Hindlimb muscle (tissue), 1 donor: ENCODE measurements around the gene POLR3E. TPM values are rescaled to one million over a fixed set of nuclear protein-coding genes. Genes with fewer than 3 reads are reported as not detected.
"Not testable (repeated sequence)": the region's sequence is repeated elsewhere in the genome, so short reads cannot be mapped to it uniquely, and the experiment has no call there.

ENCODE experiments used
- DNase-seq: peaks from one replicate; pipeline ENCODE4 v3.0.0-alpha.2; 2013
- polyA plus RNA-seq: library from polyadenylated mRNA; unstranded; fragments of 120-200 nt; gene quantifications from one replicate; pipeline ENCODE4 v1.2.1, GENCODE V29; 2013; ENCODE audit not compliant: insufficient read length

POLR3E gene
- polyA plus RNA-seq, 1 donor: 42.5 TPM

DNA sequence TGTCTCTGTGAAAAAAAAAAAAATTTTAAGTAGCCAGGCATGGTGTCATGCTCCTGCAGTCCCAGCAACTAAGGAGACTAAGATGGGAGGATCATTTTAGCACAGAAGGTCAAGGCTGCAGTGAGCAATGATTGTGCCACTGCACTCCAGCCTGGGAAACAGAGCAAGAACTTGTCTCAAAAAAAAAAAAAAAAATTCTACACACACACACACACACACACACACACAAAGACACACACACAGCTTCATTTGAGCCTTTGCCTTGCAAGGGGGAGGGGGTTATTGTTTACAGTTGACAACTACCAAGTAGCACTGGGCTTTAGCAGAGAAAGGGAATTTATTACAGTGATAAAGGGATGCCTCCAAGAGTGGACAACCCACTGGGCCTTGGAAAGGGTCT lies 4.9 kb upstream of the POLR3E start:
- DNase-seq: no peak

DNA sequence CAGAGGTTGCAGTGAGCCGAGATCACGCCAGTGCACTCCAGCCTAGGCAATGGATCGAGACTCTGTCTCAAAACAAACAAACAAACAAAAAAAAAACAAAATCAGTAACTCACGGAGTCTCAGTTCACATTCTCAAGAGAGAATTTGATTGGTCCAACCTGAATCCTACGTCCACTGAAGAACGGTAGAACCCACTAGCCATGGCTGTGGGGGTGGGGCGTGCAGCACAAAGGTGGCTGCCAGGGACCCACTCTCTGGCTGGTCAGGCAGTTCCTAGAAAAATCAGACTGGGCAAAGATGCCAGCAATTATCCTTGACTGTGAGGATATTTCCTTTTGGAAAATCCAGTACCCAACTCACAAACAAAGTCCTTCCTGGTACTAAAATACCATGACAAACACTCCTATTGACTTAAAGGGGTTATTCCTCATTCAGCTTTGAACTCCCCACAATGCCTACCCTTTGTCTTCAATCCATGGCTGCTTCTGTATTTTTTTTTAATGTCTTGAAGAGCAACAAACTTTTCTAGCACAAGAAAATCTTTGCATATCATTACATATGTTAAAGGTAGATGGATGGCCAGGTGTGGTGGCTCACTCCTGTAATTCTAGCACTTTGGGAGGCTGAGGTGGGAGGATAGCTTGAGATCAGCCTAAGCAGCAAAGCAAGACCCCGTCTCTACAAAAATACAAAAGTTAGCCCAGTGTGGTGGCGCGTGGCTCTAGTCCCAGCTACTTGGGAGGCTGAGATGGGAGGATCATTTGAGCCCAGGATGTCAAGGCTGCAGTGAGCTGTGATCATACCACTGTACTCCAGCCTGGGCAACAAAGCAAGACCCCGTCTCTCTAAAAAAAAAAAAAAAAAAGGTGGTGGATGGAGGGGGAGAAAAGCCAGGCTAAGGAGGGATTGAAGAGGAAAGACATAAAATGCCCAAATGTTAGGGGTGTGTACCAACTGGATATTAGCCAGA lies 3.8 kb upstream of the POLR3E start:
- DNase-seq: no peak

DNA sequence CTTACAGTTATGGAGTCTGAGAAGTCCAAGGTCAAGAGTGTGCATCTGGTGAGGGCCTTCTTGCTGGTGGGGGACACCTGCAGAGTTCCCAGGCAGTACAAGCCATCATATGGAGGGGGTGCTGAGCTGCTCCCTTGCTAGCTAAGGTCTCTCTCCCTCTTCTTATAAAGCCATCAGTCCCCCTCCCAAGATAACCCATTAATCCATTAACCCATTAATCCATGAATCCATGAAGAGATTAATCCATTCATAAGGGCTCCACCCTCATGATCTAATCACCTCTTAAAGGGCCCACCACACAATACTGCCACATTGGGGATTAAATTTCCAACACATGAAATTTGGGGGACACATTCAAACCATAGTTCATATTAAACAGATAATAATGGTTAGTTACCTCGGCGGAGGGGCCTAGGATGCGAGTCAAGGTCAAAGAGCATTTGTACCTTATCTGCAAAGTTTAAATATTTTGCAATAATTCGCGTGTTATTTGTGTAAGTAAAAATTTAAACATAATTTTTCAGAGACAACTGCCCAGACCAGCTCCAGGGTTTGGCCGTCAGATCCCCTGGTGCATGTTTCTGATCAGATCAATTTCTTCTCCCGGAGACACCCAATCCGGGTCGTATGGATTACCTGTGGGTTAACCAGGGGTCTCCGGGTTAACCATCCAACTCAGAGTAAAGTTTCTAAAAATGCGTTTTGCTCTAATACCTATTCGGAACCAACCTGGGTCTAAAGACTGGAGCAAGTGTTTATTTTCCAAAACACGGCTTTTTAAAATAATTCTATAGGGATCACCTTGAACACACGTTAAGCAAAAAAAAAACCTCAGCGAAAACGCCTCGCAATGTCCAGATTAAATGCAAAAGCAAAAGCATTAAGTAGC lies 740 bp upstream of the POLR3E start:
- DNase-seq: no peak

GRCh38 chr16:22297871-22298733 lies 893 bp downstream of the POLR3E start:
- DNase-seq: peak; percentile 74

GRCh38 chr16:22299036-22299435 lies 1.8 kb downstream of the POLR3E start:
- no peak for DNase-seq

DNA sequence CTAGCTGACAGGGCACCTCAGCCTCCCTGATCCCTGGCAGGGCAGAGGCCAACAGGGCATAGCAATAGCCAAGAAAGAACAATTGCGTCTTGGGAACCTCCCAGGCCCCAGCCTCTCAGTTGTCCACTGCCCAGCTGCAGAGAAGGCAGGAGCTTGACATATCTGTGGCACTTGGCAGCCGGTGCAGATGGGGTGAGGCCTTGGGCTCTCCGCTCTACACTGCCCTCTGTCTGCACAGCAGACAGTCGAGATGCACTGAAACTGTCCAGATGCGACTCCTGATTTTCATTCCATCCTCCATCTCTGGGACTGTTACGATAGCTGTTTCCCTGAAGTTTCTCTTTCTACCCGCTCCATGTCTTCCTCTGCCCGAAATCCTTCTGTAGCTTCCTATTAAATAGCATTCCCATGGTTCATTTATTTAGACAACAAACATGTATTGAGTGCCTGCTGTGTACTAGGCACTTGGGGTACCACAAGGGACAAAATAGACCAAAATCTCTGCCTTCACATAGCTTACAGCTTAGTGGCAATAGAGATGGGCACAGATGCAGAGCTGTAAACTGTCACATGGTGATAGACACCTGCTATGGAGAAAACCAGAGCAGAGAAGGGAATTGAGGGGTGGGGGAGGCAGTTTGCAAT lies 3.3 kb downstream of the POLR3E start:
- peak; percentile 19 for DNase-seq

DNA sequence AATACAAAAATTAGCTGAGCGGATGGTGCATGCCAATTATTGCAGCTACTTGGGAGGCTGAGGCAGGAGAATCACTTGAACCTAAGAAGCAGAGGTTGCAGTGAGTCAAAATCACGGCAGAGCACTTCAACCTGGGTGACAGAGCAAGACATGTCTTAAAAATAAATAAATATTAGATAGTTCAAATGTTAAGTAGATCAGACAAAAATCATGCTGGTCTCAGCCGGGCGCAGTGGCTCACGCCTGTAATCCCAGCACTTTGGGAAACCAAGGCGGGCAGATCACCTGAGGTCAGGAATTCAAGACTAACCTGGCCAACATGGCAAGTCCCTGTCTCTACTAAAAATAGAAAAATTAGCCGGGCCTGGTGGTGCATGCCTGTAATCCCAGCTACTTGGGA lies 4.2 kb downstream of the POLR3E start:
- not testable (repeated sequence) for DNase-seq

- no peak for DNase-seq
Measured at GRCh38 chr16:22302776-22303363, 5.7 kb downstream of the POLR3E start.

- no peak for DNase-seq
Measured at GRCh38 chr16:22304411-22304810, 7.2 kb downstream of the POLR3E start.

GRCh38 chr16:22306788-22307187 lies 9.6 kb downstream of the POLR3E start:
- DNase-seq: no peak

- no peak for DNase-seq
Measured at GRCh38 chr16:22307838-22308237, 10.6 kb downstream of the POLR3E start.

GRCh38 chr16:22308824-22309520 lies 11.8 kb downstream of the POLR3E start:
- DNase-seq: no peak

DNA sequence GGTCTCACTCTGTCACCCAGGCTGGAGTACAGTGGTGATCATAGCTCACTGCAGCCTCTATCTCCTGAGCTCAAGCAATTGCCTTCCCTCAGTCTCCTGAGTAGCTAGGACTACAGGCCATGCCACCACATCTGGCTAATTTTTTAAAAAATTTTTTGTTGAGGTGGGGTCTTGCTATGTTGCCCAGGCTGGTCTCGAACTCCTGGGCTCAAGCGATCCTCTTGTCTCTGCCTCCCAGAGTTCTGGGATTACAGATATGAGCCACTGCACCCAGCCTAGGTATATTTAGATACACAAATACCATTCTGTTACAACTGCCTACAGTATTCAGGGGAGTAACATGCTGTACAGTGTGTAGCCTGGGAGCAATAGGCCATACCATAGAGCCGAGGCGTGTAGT lies 14.3 kb downstream of the POLR3E start:
- no peak for DNase-seq

- no peak for DNase-seq
Measured at GRCh38 chr16:22312897-22313781, 15.9 kb downstream of the POLR3E start.

GRCh38 chr16:22313876-22314470 lies 16.8 kb downstream of the POLR3E start:
- DNase-seq: no peak

- DNase-seq: no peak
Measured at GRCh38 chr16:22314661-22315626, 17.7 kb downstream of the POLR3E start.

DNA sequence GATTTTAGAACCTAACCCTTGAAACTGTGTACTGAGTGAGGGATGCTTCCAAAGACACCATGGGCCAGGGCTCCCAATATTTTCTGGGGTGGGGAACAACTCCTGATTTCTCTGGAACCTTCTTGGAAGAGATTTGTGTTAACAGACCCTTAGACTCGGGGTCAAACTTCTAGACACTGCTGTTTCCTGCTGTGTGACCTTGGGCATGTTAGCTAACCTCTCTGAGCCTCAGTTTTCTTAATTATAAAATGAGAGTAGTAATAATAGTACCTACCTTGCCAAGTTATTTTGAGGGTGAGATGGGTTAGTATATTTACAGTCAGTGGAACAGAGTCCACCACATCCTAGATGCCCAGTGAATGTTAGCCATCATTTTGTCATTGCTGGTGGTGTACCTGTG lies 18.8 kb downstream of the POLR3E start:
- DNase-seq: no peak

- DNase-seq: no peak
Measured at GRCh38 chr16:22316411-22316811, 19.2 kb downstream of the POLR3E start.
